Effector memory CD4-positive, alpha-beta T cell (primary cell): Measurements from ENCODE around the gene VPS18.

Experiments used
- DNase-seq, 3 donors: peaks; one replicate each; pipeline ENCODE4 v3.0.0-alpha.2; 2020
- H3K27ac ChIP-seq: 2 replicates; pipeline ENCODE4 v1.7.0; 2013; ENCODE audit warnings: mild to moderate bottlenecking, low read length, moderate library complexity; ENCODE audit not compliant: insufficient read depth, poor library complexity, severe bottlenecking
- H3K27me3 ChIP-seq: replicated peaks from 2 replicates; pipeline ENCODE4 v1.7.0; 2013; ENCODE audit warnings: mild to moderate bottlenecking, low read length; ENCODE audit not compliant: insufficient read depth, control insufficient read depth, poor library complexity, severe bottlenecking
- H3K36me3 ChIP-seq: 2 replicates; pipeline ENCODE4 v1.7.0; 2013; ENCODE audit warnings: mild to moderate bottlenecking, low read length, moderate library complexity; ENCODE audit not compliant: control insufficient read depth, insufficient read depth
- H3K4me1 ChIP-seq: 2 replicates; pipeline ENCODE4 v1.7.0; 2013; ENCODE audit warnings: low read length, mild to moderate bottlenecking; ENCODE audit not compliant: control insufficient read depth, insufficient read depth, poor library complexity, severe bottlenecking
- H3K4me3 ChIP-seq: 2 replicates; pipeline ENCODE4 v1.7.0; 2013; ENCODE audit warnings: low read length, low read depth, mild to moderate bottlenecking; ENCODE audit not compliant: insufficient read depth, poor library complexity, severe bottlenecking
- H3K9me3 ChIP-seq: 2 replicates; pipeline ENCODE4 v1.7.0; 2013; ENCODE audit warnings: mild to moderate bottlenecking, low read length, moderate library complexity; ENCODE audit not compliant: control insufficient read depth

VPS18 gene

GRCh38 chr15:40944510-40945296, 50.5 kb downstream of the VPS18 start:
- Histone ChIP-seq H3K36me3 (no peaks in the 10 kb centered on the region), H3K4me3 (no peak overlapping the region), H3K9me3 (no peaks in the 10 kb centered on the region), H3K4me1 (peaks cover 20% of the 10 kb centered on the region), H3K27me3 (no peaks in the 10 kb centered on the region), H3K27ac (no peak overlapping the region)
- DNase-seq: no peak

DNA sequence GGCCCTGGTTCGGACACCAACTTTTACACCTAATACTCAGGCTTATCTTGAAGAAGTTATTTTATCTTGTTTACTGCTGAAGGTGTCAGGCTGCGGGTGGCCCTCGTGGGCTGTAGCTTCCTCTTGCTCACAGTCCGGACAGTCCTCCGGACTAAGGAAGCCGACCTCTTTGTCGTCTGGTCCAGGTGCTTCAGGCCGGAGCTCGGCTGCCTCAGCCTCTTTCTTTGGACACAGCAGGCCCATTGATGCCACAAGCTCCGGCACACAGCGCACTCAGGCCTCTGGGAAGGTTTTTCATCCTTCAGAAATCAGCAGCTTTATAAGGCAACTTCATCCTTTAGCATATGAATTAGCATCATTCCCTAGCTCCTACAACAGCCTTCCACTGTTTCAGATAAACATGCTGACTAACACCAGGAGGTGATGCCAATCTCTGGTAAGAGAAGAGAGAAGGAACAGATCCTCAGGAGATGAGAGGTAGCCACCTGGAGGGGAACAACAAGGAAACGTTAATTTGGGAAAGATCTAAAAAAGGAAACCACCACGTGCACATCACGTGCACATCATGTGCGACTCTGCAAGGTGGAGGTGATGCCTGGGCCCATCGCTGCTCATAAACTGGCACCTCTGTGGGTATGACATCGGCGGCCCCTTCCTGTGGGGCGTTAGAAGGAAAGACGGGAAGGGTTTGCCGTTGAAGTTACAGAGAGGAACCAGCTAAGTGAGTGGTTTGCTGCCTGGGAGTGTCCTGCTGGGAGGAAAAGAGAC, 54.6 kb downstream of the VPS18 start:
- no peak for DNase-seq
- H3K9me3 ChIP-seq: no peaks in the 10 kb centered on the region
- H3K4me1 ChIP-seq: peaks cover 11% of the 10 kb centered on the region
- no peak overlapping the region for H3K4me3 ChIP-seq
- no peaks in the 10 kb centered on the region for H3K27me3 ChIP-seq
- H3K27ac ChIP-seq: no peak overlapping the region
- H3K36me3 ChIP-seq: no peaks in the 10 kb centered on the region

GRCh38 chr15:40949756-40950207, 55.5 kb downstream of the VPS18 start:
- Histone ChIP-seq H3K36me3 (no peaks in the 10 kb centered on the region), H3K27ac (no peak overlapping the region), H3K9me3 (no peaks in the 10 kb centered on the region), H3K4me3 (no peak overlapping the region), H3K27me3 (no peaks in the 10 kb centered on the region), H3K4me1 (peaks cover 11% of the 10 kb centered on the region)
- DNase-seq: no peak

- Histone ChIP-seq H3K27me3 (no peaks in the 10 kb centered on the region), H3K27ac (no peak overlapping the region), H3K4me3 (no peak overlapping the region), H3K36me3 (no peaks in the 10 kb centered on the region), H3K4me1 (peaks cover 11% of the 10 kb centered on the region), H3K9me3 (no peaks in the 10 kb centered on the region)
- DNase-seq: no peak
These were observed 57.5 kb downstream of the VPS18 start for GRCh38 chr15:40951764-40952163.

GRCh38 chr15:40952301-40952900, 58.2 kb downstream of the VPS18 start:
- Histone ChIP-seq H3K9me3 (no peaks in the 10 kb centered on the region), H3K27ac (peak overlapping the region; percentile 50), H3K4me3 (peak overlapping the region; percentile 86), H3K36me3 (no peaks in the 10 kb centered on the region), H3K4me1 (peaks cover 11% of the 10 kb centered on the region), H3K27me3 (no peaks in the 10 kb centered on the region)
- DNase-seq: no peak

- H3K27me3 ChIP-seq: no peaks in the 10 kb centered on the region
- H3K9me3 ChIP-seq: no peaks in the 10 kb centered on the region
- peak within 1 kb of the TSS; percentile 50 for H3K27ac ChIP-seq
- H3K36me3 ChIP-seq: no peaks in the 10 kb centered on the region
- peak; percentile 91 to 94 (median 92) for DNase-seq
- H3K4me3 ChIP-seq: peak within 1 kb of the TSS; percentile 86
- peaks cover 11% of the 10 kb centered on the region for H3K4me1 ChIP-seq
These were observed 58.9 kb downstream of the VPS18 start, which contains the start of gene CHAC1 for GRCh38 chr15:40952901-40953712. CHAC1 (plus strand) TSS chr15:40953471; CDS start chr15:40953584, 113 bp downstream.
